NCI-H460 (cell line): ENCODE results near the gene TTC3. TPM values are rescaled to one million over a fixed set of nuclear protein-coding genes. Genes with fewer than 3 reads are reported as not detected.

ENCODE experiments used
- DNase-seq: peaks from one replicate; pipeline ENCODE4 v3.0.0-alpha.2; 2016; ENCODE audit warnings: low read depth; ENCODE audit errors: extremely low read depth
- total RNA-seq: library from RNA; depleted of rRNA; stranded (reverse); fragments of >200 nt; shearing (Covaris generic); gene quantifications from 2 replicates; pipeline ENCODE4 v1.2.3, GENCODE V29; 2014

TTC3 gene
- total RNA-seq, 1 experiment from 2014 or later: 44.5 TPM

DNA sequence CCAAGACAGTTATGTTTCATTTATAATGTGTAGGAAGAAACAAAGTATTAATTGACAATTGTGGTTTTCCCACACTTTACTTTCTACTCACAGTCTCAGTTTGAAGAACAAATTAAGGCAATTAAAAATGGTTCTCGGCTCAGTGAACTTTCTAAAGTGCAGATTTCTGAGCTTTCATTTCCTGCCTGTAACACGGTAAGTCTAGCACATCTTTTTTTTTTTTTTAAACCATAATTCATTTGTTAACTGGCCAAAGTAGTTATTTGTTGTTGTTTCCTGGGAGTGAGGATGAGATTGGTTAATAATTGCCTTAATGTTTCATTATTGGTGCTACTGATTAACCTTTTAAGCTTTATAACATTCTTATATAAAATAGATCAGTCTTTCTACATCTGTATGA is 119.0 kb downstream of the TTC3 start:
- DNase-seq: no peak

DNA sequence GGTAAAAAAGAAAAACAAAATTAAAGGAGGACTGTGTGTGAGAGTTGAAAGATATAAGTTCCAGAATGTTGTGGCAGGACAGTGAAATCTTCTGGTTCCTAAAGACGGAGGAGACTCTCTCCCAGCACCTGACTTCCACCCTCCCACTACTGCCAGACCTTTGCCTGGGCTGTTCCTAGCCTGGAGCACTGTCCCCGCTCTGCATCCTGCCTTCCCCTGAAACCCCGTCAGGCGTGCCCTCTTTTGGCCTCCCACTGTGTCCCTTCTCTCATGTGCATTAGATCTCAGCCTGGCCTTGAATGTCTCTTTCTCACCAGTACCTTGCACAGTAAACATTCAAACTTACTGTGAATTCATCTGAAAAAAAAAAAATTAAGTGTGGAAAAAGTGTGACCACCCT is 120.0 kb downstream of the TTC3 start:
- no peak for DNase-seq

DNA sequence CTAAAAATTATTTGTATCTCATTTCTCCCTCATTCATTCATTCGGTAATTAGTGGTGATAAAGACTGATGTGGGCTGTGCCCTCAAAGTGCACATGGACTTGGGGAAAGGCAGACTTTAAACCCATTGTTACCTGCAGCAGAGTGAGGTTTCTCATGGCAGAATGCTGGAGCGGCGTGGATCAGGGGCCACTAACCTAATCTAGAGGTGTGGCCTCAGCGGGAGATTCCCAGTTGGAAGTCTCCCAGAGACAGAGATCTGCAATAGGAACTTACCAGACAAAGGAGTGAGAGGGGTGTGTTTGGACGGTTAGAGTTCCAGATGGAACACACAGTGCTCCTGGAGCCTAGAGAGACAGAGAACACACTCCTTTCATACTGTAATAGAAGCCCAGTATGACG is 120.6 kb downstream of the TTC3 start:
- no peak for DNase-seq

DNA sequence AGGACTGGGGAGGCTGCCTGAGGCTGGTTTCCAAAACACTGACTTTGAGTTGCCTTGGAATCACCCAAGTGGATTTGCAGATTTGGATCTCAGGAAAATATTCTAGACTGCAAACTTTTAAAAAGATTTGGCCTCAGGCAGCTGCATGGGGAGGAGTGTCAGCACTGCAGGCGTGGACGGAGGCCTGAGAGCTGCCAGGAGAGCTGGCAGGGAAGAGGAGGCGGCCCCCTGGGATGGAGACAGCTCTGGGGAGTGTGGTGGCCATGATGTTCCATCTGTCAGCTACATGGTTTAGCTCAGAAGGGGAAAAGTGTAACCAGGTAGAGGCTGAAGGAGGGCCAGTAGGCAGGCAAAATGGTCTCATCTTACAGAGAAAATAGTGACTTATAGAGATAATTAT is 122.0 kb downstream of the TTC3 start:
- no peak for DNase-seq

DNA sequence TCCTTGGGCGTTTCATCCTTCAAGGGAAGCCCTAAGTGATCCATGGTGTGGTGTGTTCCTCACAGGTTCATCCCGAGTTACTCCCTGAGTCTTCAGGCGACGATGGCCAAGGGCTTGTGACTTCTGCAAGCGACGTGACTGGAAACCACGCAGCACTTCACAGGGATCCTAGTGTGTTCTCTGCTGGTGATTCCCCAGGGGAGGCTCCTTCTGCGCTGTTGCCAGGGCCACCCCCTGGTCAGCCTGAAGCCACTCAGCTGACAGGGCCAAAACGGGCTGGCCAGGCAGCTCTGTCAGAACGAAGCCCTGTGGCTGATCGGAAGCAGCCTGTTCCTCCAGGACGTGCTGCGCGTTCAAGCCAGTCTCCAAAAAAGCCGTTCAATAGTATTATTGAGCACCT is 122.6 kb downstream of the TTC3 start:
- no peak for DNase-seq

DNA sequence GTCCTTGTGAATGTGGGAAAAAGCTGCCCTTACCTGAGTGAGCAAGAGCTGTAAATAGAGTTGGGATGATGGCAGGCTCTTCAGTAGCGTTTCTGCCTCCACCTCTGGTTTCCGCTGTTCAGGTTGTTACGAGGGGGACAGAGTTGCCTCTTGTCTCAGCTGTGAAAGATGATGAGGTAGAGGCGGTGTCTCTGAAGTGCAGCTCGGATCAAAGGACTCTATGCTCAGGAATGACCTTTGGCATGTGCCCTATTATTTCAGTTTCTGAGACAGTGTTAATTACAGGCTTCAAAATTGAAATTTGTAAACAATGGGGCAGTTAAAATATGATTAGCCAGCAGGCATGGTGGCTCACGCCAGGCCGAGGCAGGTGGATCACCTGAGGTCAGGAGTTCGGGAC is 123.8 kb downstream of the TTC3 start:
- DNase-seq: no peak

DNA sequence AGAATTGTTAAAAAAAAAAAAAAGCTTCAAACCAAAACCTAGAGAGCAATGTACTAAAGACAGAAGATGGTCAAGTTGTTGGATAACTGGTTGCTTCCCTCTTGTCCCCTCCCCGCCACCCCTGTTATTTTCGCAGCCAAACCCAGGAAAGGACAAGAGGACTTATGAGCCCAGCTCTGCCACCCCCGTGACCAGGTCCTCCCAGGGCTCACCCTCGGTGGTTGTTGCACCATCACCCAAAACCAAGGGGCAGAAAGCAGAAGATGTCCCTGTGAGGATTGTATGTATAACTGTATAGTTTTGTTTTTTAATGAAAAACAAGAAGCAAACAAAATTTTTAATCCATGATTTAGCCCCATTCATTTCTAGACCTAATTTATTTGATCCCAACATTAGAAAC is 124.7 kb downstream of the TTC3 start:
- DNase-seq: no peak

- no peak for DNase-seq
These were observed 126.2 kb downstream of the TTC3 start for GRCh38 chr21:37199057-37199924.

DNA sequence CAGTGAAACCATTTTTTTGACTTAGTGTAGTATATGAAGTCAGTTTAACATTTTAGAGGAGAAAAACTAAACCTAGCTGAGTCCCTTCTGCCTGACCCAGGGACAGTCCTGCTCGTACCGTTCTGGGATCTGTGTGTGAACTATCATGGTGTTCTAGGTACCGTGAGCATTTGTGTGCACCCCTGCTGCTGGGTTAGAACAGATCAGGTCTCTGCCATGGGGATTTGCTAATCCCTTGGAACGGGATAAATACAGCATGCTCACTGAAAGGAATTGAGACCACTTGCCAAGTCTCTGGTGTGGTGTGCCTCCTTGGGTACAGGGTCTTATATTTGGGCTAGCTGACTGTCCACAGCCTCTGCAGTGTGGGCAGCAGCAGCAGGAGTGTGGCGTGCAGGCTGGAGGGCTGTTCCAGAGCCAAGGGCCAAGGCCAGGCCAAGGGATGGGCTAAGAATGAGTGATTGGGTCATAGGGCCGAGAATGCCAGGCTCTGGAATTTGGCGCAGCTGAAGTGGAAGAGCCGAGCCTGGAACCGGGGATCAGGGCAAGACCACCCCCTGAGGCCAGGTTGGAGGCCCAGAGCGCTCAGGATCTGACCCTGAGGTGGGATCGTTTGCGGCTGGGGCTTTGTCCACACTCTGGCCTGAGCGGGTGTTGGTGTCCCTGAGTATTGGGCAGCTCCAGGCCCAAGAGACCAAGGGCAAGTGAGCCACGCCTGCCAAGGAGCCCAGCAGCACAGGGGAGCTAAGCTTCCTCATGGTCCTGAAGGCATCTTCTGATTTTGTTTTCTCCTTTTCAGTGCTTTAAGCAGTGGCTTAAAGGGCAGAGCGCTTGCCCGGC is 127.8 kb downstream of the TTC3 start:
- DNase-seq: no peak

DNA sequence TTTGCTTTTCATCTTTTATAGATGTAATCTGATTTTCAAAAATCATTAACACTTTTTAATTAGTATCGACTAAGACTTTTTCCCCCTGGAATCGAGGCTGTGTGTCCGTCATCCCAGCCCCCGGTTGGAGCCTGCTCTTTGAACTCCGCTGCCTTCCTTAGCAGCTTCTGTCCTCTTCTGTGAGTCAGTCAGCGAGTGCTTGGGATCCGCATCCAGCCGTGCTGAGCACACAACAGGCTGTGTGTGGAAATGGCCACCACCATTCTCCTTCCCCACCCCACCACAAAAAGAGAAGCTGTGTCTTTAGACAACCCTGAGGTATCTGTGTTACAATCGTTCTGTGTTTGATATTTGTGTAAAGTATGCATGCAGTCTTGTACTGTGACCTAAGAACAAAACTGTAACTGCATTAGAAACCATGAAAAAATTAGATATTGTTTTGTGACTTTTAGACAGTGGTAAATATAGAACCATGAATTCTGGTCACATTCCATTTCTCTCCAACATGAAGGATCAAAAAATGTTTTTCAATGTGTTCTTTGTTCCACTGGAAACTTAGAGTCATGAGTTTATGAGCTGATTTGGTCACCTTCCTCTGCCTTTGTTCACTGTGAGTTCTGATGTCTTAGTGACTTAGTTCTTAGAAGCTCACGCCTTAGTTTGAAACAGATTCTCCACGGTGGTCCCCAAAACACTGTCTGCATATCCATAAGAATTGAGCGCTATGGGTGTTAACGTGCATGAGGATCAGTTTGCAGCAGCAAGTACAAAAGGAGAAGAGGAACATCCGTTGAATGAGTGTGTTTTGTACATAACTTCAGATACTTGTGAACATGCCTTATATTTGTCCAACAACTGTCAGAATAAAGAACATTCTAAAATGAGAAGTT is 129.4 kb downstream of the TTC3 start:
- no peak for DNase-seq

DNA sequence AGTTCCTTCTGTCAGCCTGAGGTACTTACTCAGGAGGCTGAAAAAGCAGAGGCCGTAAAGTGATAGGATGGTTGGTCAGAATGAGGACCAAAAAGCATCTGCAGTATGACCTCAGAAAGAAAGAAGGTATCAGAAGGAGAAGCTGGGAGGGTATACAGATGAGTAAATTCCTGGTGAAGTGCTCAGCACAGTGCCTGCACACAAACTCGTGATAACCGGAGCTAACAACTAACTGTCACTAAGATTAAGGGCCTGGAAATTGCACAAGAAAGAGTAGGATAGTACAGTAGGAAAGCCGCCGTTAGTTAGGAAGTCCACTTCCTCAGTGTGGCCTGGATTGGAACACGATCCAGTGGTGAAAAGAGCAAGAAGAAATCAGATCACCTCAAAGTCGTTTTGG is 131.5 kb downstream of the TTC3 start:
- DNase-seq: no peak

DNA sequence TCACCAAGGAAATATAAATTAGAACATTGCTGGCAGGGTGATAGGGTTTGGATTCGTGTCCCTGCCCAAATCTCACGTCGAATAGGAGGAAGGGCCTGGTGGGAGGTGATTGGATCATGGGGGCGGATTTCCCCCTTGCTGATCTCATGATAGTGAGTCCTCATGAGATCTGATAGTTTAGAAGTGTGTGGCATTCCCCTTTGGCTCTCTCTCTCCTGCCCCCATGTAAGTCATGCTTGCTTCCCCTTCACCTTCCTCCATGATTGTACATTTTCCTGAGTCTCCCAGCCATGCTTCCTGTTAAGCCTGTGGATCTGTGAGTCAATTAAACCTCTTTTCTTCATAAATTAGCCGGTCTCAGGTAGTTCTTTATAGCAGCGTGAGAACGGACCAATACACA is 133.4 kb downstream of the TTC3 start:
- DNase-seq: no peak

- no peak for DNase-seq
These were observed 134.5 kb downstream of the TTC3 start for GRCh38 chr21:37207441-37208009.

DNA sequence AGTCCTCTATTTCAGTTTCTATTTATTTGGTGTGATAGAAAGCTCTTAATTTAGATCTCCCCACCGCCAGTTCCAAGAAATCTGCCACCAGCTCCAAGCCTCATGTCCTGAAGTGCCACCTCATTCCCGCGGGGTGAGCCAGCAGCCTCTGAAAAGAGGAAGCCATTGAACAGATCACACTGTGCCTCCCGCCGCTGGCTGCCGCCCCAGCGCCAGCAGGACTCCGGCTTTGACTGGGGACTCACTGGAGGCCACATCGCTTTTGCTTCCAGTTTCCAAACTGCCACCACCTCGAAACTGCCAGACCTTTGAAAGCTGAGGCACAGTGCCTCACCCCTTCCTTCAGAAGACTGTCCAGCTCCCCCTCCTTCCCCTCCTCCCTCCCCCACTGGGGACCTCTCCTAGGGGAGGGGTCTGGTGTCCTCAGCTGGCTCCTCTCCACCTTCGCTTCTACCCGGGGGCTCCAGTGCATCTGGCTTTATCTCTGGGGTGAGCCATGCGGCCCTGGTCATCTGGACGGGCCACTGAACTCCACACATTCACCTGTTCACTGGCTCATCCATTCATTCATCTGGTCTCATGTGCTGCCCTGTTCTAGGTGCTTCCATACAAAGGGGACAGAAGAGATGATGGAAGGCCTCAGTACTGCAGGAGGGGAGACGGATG is 135.1 kb downstream of the TTC3 start:
- no peak for DNase-seq

- no peak for DNase-seq
These were observed 135.7 kb downstream of the TTC3 start for GRCh38 chr21:37208741-37209225.

- DNase-seq: no peak
These were observed 137.1 kb downstream of the TTC3 start for GRCh38 chr21:37210130-37210529.

DNA sequence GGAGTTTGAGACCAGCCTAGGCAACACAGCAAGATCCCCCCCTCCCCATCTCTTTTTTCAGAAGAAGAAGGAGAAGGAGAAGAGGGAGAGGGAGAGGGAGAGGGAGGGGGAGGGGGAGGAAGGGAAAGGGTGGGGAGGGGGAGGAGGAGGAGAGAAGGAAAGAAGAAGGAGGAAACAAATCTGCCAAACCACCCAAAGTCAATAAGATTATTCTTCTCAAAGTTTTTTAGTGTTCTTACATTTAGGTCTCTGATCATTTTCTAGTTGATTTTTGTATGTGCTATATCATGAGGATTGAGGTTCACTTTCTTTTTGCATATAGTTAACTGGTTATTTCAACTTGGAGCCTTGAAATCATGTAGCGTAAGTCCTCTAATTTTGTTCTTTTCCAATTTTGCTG is 137.7 kb downstream of the TTC3 start:
- DNase-seq: no peak

DNA sequence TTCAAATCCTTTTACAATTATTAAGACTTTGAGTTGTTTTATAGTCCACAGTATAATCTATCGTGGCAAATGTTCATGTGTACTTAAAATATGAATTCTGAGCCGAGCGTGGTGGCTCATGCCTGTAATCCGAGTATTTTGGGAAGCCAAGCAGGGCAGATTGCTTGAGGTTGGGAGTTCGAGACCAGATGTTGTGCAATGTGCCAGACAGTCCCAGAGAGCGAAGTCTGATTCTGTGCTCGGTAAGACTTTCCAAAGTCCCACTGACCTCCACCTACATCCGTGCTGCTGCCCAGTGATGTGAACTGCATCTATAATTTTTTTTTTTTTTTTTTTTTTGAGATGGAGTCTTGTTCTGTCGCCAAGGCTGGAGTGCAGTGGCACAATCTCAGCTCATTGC is 141.9 kb downstream of the TTC3 start:
- DNase-seq: no peak

DNA sequence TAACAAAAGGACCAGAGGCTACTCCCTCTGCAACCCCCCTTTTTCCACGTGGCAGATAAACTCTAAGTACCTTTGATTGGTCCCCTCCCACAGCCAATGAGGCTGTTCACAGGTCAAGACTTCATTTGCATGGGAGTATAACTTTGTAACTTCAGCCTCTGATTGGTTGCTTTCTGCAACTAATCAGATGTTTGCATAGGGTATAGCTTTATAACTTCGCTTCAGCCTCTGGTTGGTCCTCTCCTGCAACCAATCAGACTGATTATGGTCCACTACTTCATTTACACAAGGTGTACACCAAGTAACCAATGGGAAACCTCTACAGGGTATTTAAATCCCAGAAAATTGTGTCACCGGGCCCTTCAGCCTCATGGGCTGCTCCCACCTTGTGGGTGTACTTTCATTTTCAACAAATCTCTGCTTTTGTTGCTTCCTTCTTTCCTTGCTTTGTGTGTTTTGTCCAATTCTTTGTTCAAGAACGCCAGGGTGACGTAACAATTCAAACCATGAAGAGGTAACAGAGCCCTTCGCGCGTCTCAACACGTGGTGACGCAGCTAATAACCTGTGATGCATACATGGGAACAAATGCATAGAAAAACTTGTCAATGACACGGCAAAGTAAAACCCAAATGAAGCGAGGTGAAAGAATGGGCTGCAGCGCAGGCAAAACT is 146.8 kb downstream of the TTC3 start:
- DNase-seq: no peak
